Measurements from ENCODE around the gene ANGPTL7. TPM values are rescaled to one million over a fixed set of nuclear protein-coding genes. Genes with fewer than 3 reads are reported as not detected.

The ANGPTL7 gene
- total RNA-seq, 3 donors from 2014 or later (not counting 1 experiment from before 2014, with no cell fraction given), result not detected

DNA sequence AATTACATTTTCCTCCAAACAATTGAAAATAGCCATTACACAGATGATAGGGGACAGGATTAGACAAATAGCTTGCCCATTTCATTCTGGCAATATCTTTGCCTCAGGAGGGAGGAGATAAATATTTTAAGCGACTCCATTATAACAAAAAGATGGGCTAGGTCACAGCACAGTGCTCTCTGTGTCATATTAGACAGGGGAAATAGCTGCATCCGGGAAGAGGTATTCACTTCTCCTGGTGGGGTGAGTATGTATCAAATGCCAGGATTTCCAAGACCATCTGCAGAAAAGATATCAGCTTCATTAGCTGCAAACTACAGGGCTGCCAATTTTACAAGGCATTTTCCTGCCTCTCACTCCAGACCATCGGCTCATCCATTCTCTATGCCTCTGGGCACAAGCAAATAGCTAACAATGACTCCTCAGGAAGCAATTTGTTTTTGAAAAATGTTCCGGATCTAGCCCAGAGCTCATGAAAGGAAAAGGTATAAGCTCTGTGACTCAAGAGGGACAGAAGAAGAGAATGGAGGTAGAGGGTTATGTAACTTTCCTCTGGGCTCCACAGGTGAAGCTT, 41.9 kb upstream of the ANGPTL7 start:
- Mint-ChIP-seq H3K9me3 (no peaks in the 10 kb centered on the region), H3K4me3 (no peak overlapping the region), H3K27ac (no peak overlapping the region), H3K36me3 (peaks cover 21% of the 10 kb centered on the region), H3K27me3 (ENCODE audit: low read depth in 2 of 2) (no peaks in the 10 kb centered on the region), H3K4me1 (no peaks in the 10 kb centered on the region)
- Histone ChIP-seq H3K27me3 (ENCODE audit: control insufficient read depth, insufficient read depth, low read length) (no peaks in the 10 kb centered on the region), H3K36me3 (ENCODE audit: control insufficient read depth, insufficient read depth, low read length) (peaks cover 73% of the 10 kb centered on the region), H3K4me3 (ENCODE audit: low read length) (no peak overlapping the region), H3K4me1 (ENCODE audit: control insufficient read depth, insufficient read depth, low read length) (no peaks in the 10 kb centered on the region), H3K27ac (ENCODE audit: low read length) (no peak overlapping the region), H3K9me3 (ENCODE audit: control insufficient read depth, insufficient read depth, low read length) (no peaks in the 10 kb centered on the region)
- intact Hi-C loops (cut with micrococcal nuclease), result no loop called here
- TF ChIP-seq, protein P1, sequence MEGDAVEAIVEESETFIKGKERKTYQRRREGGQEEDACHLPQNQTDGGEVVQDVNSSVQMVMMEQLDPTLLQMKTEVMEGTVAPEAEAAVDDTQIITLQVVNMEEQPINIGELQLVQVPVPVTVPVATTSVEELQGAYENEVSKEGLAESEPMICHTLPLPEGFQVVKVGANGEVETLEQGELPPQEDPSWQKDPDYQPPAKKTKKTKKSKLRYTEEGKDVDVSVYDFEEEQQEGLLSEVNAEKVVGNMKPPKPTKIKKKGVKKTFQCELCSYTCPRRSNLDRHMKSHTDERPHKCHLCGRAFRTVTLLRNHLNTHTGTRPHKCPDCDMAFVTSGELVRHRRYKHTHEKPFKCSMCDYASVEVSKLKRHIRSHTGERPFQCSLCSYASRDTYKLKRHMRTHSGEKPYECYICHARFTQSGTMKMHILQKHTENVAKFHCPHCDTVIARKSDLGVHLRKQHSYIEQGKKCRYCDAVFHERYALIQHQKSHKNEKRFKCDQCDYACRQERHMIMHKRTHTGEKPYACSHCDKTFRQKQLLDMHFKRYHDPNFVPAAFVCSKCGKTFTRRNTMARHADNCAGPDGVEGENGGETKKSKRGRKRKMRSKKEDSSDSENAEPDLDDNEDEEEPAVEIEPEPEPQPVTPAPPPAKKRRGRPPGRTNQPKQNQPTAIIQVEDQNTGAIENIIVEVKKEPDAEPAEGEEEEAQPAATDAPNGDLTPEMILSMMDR (IDR thresholded peaks at IDR 0.05), result no peak
- no peak for DNase-seq
- no peak for ATAC-seq
- WGBS (ENCODE audit: insufficient coverage), result 91% methylated on average over 4 of the region's 4 CpGs

DNA sequence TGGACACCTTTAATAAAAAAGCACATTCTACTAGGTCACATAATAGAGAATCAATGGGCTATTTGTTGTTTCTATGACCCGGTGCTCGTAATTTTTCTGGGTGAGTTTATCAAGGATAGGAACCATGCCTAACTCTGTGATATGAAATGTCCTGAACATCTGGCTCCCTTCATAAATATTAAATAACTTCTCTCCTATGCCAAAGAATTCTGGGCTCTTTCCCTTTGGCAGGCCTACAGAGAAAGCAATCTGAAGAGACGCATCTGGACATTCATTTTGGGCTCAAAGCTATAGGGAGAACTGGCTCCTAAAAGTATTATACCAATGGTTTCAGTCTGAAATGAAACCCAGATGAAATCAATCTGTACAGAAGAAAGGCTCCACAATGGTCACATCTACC, 38.8 kb upstream of the ANGPTL7 start:
- no peak overlapping the region for H3K27ac ChIP-seq (ENCODE audit: low read length)
- H3K27me3 ChIP-seq (ENCODE audit: control insufficient read depth, insufficient read depth, low read length), result no peaks in the 10 kb centered on the region
- Mint-ChIP-seq H3K4me3 (no peak overlapping the region), H3K27me3 (ENCODE audit: low read depth in 2 of 2) (no peaks in the 10 kb centered on the region), H3K9me3 (no peaks in the 10 kb centered on the region), H3K27ac (no peak overlapping the region), H3K4me1 (no peaks in the 10 kb centered on the region), H3K36me3 (peaks cover 8% of the 10 kb centered on the region)
- intact Hi-C loops (cut with micrococcal nuclease), result no loop called here
- TF ChIP-seq, protein P1 (IDR thresholded peaks at IDR 0.05), result no peak
- H3K4me1 ChIP-seq (ENCODE audit: control insufficient read depth, insufficient read depth, low read length), result no peaks in the 10 kb centered on the region
- H3K9me3 ChIP-seq (ENCODE audit: control insufficient read depth, insufficient read depth, low read length), result no peaks in the 10 kb centered on the region
- DNase-seq (no peak), ATAC-seq (no peak)
- peaks cover 70% of the 10 kb centered on the region for H3K36me3 ChIP-seq (ENCODE audit: control insufficient read depth, insufficient read depth, low read length)
- WGBS (ENCODE audit: insufficient coverage), result 98% methylated on average over 3 of the region's 3 CpGs
- H3K4me3 ChIP-seq (ENCODE audit: low read length), result no peak overlapping the region

DNA sequence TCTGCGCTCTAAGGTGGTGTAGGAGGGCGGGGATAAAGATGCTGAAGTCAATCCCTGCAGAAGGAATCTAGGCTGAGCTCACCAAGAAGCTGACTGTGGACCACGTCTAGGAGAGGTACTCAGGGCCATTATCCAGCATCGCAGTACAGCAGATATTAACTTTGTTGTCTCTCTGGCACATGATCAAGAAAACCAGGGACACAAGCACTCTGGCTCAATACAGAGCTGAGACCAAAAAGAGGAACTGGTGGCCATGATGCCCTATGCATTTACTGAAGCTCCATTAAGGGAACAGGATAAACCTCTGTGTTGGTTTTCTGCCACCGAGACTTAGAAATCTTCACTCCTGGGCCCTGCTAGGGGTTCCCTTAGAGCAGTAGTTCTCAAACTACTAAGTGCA, 38.0 kb upstream of the ANGPTL7 start:
- no peak overlapping the region for H3K4me3 ChIP-seq (ENCODE audit: low read length)
- Mint-ChIP-seq H3K4me1 (no peaks in the 10 kb centered on the region), H3K4me3 (no peak overlapping the region), H3K27me3 (ENCODE audit: low read depth in 2 of 2) (no peaks in the 10 kb centered on the region), H3K27ac (no peak overlapping the region), H3K9me3 (no peaks in the 10 kb centered on the region), H3K36me3 (peaks cover 6% of the 10 kb centered on the region)
- no peak overlapping the region for H3K27ac ChIP-seq (ENCODE audit: low read length)
- ATAC-seq, result no peak
- peaks cover 66% of the 10 kb centered on the region for H3K36me3 ChIP-seq (ENCODE audit: control insufficient read depth, insufficient read depth, low read length)
- intact Hi-C loops (cut with micrococcal nuclease), result no loop called here
- no peaks in the 10 kb centered on the region for H3K9me3 ChIP-seq (ENCODE audit: control insufficient read depth, insufficient read depth, low read length)
- TF ChIP-seq, protein P1 (IDR thresholded peaks at IDR 0.05), result no peak
- WGBS (ENCODE audit: insufficient coverage), result 97% methylated on average over 5 of the region's 5 CpGs
- H3K4me1 ChIP-seq (ENCODE audit: control insufficient read depth, insufficient read depth, low read length), result no peaks in the 10 kb centered on the region
- H3K27me3 ChIP-seq (ENCODE audit: control insufficient read depth, insufficient read depth, low read length), result no peaks in the 10 kb centered on the region
- DNase-seq, result no peak

Measured in natural killer cell (primary cell).